ENCODE data around the gene AVP. TPM values are rescaled to one million over a fixed set of nuclear protein-coding genes. Genes with fewer than 3 reads are reported as not detected.

AVP gene
- total RNA-seq, 3 donors from 2014 or later, result not detected

DNA sequence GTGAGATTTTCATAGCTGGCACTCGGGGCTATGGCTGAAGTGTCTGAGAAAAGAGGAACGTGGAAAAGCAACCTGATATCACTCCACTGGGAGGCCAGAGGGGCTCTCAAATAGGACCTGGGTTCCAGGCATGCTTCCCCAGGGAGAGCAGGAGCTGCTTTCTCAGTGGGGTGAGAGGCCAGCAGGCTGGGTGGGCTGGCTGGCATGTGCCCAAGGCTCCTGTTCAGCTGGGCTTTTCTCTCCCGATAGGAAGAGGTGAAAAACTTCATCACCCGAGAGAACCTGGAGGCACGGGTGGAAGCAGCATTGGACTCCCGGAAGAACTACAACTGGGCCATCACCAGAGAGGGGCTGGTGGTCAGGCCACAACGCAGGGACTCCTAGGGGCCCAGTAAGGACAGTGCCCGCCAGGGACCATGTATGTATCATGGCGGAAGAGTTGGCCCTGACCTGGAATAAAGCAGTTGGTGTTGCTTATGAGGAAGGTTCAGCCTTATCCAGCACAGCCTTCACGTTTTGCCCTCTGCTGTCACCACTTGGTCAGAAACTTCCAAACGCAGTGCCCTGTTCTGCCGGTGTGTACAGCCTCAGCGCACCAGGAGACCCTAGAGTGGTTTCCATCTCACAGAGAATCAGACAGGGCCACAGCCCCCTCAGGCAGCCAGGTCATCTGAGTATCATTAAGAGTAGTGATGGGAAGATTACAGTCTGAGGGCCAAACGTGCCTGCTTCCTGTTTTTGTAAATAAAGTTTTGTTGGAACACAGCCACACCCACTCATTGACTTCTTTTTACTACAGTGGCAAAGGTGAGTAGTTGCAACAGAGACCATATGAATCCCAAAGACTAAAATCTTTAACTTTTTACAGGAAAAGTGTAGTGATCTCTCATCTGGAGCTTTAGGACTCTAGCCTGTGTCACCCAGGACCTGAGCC is 36.8 kb downstream of the AVP start:
- Histone ChIP-seq H3K36me3 (no peaks in the 10 kb centered on the region), H3K4me1 (peaks cover 4 to 5% of the 10 kb centered on the region in 2 donors), H3K27me3 (no peaks in the 10 kb centered on the region), H3K4me3 (no peak overlapping the region), H3K9me3 (no peaks in the 10 kb centered on the region), H3K27ac (no peak overlapping the region)
- no peak for DNase-seq (ENCODE audit: low spot score in 2 of 2)
- intact Hi-C loops (cut with DNase I; ENCODE audit: low total_unique reads), result loop anchor here (5.0 kb wide), 1 partner anchor 70 kb away; no protein-coding TSS in a partner anchor
- TF ChIP-seq POLR2AphosphoS5 (IDR thresholded peaks at IDR 0.05) (no peak), CTCF (IDR thresholded peaks at IDR 0.05) (no peak), POLR2A (IDR thresholded peaks at IDR 0.05) (no peak)

DNA sequence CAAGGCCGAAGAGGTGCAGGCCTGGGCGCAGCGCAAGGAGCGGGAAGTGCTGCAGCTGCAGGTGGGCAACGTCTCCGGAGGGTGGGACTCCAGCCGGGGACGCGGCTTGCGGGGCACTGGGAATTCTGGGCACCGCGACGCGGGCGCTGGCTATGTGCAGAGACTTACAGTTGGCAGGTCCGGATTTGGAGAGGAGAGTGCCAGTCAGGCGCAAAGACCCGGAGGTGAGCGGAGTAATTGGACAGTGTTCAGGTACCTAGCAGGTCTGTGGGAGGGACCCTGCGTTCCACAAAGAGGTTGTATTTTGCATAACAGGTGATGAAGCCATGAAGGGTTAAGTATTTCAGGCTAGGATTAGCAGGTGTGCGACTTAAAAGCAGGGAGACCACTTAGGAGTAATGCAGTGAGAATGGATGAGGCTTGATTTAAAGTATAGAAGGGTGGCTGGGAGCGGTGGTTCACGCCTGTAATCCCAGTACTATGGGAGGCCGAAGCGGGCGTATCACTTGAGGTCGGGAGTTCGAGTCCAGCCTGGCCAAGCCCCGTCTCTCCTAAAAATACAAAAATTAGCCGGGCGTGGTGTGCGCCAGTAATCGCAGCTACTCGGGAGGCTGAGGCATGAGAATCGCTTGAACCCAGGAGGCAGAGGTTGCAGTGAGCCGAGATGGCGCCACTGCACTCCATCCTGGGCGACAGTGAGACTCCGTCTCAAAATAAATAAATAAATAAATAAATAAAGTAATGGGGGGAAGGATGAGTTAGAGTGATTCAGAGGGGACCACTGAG is 37.7 kb downstream of the AVP start:
- intact Hi-C loops (cut with DNase I; ENCODE audit: low total_unique reads), result loop anchor here (5.0 kb wide), 1 partner anchor 70 kb away; no protein-coding TSS in a partner anchor

GRCh38 chr20:3045816-3046676 is 38.5 kb downstream of the AVP start, which contains the start of gene MRPS26:
TSS of gene MRPS26 (plus strand) at chr20:3046052. CDS start at chr20:3046069, 17 bp downstream.
- Histone ChIP-seq H3K9me3 (no peaks in the 10 kb centered on the region), H3K27ac (peak within 1 kb of the TSS; percentile 93 to 94), H3K36me3 (no peaks in the 10 kb centered on the region), H3K4me3 (peak within 1 kb of the TSS; percentile 82 to 91 (median 88)), H3K4me1 (peaks cover 4 to 5% of the 10 kb centered on the region in 2 donors), H3K27me3 (no peaks in the 10 kb centered on the region)
- TF ChIP-seq CTCF (IDR thresholded peaks at IDR 0.05) (no peak), POLR2AphosphoS5 (IDR thresholded peaks at IDR 0.05) (peak; percentile 60 to 74 (median 74)), POLR2A (IDR thresholded peaks at IDR 0.05) (peak; percentile 25)
- intact Hi-C loops (cut with DNase I; ENCODE audit: low total_unique reads), result loop anchor here (5.0 kb wide), 1 partner anchor 71 kb away; no protein-coding TSS in a partner anchor
- peak; percentile 77 to 85 for DNase-seq (ENCODE audit: low spot score in 2 of 2)

More for the DNA sequence above, 37.7 kb downstream of the AVP start:
- Histone ChIP-seq H3K4me3 (peak overlapping the region; percentile 82 to 91 (median 88)), H3K27me3 (no peaks in the 10 kb centered on the region), H3K9me3 (no peaks in the 10 kb centered on the region), H3K36me3 (no peaks in the 10 kb centered on the region), H3K27ac (peak overlapping the region; percentile 93 to 94), H3K4me1 (peaks cover 4 to 5% of the 10 kb centered on the region in 2 donors)
- DNase-seq (ENCODE audit: low spot score in 2 of 2), result no peak
- TF ChIP-seq POLR2AphosphoS5 (IDR thresholded peaks at IDR 0.05) (no peak), CTCF (IDR thresholded peaks at IDR 0.05) (no peak), POLR2A (IDR thresholded peaks at IDR 0.05) (no peak)

- DNase-seq (ENCODE audit: low spot score in 2 of 2), result peak; percentile 70 to 86
- no peaks in the 10 kb centered on the region for H3K27me3 ChIP-seq
- peak overlapping the region; percentile 93 to 94 for H3K27ac ChIP-seq
- intact Hi-C loops (cut with DNase I; ENCODE audit: low total_unique reads), result loop anchor here (5.0 kb wide), 1 partner anchor 72 kb away; no protein-coding TSS in a partner anchor
- peaks cover 4 to 5% of the 10 kb centered on the region in 2 donors for H3K4me1 ChIP-seq
- peak overlapping the region; percentile 82 to 91 (median 88) for H3K4me3 ChIP-seq
- no peak for TF ChIP-seq POLR2A (IDR thresholded peaks at IDR 0.05)
- TF ChIP-seq CTCF (IDR thresholded peaks at IDR 0.05), result no peak
- no peak for TF ChIP-seq POLR2AphosphoS5 (IDR thresholded peaks at IDR 0.05)
- H3K36me3 ChIP-seq, result no peaks in the 10 kb centered on the region
- H3K9me3 ChIP-seq, result no peaks in the 10 kb centered on the region
Measured at GRCh38 chr20:3045042-3045815, 39.3 kb downstream of the AVP start.
